NCI-H2196 (cell line): ENCODE measurements around the gene TAF4B.
"Not testable (repeated sequence)": the region's sequence is repeated elsewhere in the genome, so short reads cannot be mapped to it uniquely, and the experiment has no call there.

Source experiments
- DNase-seq: peaks from one replicate; lab custom pipeline; 2025; ENCODE audit not compliant: unreplicated experiment; lab: John Stamatoyannopoulos, UW

TAF4B gene

DNA sequence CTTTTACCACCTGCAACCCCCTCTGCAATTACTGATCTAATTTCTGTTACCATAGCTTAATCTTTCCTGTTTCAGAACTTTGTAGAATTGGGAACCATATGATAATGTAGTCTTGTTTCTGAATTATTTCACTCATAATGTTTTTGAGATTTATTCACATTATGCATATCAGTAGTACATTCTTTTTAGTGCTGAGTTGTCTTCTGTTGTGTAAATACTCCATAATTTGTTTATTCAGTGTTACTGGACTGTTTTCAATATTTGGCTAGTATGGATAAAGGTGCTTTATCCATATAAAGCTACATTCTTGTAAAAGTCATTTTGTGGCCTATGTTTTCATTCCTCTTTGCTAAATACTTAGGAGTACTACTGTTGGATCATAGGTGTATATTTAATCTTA, 152.5 kb downstream of the TAF4B start:
- DNase-seq: no peak

DNA sequence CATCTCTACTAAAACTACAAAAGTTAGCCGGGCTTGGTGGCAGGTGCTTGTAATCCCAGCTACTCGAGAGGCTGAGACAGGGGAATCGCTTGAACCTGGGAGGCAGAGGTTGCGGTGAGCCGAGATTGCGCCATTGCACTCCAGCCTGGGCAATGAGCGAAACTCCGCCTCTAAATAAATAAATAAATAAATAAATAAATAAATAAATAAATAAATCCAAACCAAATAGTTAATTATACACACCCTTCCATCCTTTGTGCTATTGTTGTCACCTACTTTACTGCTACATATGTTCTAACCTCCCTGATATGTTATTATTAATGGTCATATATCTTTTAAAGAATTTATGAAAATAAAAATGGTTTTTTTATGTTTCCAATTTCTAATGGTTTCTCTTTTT, 155.3 kb downstream of the TAF4B start:
- not testable (repeated sequence) for DNase-seq

DNA sequence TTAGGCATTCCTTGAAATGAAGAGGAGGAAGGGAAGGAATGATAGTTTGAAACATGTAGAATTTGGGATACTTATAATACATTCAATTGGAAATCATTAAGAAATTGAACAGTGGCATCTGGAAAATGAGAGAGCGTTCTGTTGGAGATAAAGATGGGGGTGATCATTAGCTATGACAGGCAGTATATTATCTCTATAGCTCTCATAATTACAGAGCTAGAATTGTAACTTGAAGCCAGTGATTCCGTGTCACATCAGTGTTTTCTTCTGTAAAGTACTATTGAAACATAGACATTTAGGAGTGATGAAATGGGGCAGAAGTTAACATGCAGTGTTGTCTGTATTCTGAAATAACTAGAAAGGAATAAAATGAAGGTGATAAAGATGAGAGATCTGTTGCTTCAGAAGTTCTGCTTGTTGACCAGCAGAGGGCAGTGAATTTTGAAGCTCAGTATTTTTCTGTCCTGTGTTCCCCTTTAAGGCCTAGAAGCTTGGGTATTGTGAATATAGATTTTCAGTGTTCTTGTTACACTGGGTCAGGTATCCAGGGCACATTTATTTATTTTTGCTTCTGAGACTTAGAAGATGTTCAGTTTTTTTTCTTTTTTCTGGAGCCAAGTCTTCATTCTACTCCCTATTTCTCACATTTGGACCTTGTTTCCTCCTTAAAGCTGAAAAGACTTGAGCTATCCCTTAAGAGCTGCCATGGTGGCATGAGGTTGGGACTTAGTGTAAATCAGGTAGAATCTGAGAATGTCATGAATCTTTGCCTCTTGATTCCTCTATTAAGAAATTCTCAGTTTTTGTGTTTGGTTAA, 157.4 kb downstream of the TAF4B start:
- DNase-seq: peak; percentile 46

DNA sequence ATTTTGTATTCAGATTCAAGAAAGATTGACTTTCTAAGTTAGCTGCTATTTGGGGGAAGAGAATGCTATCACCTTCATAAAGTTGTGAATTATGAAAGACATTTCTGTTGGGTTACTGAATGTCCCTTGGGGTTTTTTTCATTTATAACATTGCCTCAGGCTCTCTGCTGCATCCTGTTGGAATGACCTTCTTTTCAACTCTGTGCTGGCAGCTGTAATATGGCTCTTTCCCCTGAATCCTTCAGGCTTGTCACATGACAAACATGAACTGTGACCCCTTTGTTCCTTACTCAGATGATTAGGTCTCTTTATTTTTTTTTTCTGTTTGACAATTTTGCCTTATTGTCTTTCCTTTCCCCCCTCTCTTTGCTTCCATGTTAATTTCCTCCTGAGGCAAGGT, 159.8 kb downstream of the TAF4B start:
- DNase-seq: peak; percentile 14

DNA sequence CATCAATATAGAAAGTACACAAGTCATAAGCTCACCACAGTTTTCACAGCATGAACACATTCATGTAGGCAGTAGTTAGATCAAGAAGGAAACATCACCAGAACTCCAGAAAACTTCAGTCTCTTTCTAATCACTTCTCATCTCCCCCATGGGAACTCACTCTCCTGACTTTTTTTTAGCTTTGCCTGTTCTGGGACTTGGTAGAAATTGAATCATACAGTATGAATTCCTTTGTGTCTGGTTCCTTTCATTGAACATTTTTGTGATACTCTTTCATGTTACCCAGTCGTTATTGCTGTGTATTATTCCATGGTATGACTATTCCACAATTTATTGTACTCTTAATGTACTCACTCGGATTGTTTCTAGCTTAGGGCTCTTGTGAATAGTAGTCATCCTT, 160.2 kb downstream of the TAF4B start:
- DNase-seq: no peak

DNA sequence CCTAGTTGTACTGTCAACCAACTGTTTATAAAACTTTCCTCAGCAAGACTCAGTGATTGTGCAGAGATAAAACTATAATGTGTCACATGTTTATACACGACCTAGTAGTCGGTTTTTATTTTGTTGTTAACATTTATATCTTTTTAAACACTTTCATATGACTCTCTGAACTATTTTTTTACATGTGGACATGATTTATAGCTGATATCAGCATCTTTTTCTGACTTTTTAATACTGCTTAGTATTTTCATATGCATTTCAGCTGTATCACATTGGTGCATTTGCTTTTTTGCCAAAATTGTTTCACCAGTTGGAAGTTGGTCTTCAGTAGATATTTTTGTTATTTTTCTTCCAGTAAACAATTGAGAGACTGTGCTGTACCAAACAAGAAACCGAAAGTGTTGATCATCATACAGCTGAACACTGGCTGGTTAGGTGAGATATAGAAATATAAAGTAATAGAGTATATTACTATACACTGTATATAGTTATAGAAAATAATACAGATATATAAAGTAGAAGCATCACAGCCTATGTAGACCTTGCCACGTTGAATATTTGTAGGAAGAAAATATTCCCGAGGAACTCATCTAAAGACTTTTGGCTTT, 167.9 kb downstream of the TAF4B start:
- DNase-seq: no peak

DNA sequence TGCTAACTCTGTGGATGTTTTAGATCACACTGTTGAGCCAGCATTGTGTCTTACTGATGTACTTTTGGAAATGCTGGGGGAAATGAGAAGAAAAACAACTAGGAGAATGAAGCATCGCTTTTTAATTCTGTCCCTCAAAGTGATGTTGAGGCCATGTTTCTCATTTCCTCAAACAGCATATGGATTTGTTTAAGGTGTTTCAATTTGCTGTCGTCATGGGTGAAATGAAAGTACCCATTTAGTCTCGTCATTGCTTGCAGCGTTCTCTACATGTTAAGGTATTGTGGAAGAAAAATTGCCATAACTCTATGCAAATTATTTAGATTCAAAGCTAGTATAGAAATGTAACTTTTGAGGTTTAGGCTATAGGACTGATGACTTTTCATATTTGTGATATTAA, 170.8 kb downstream of the TAF4B start:
- no peak for DNase-seq

DNA sequence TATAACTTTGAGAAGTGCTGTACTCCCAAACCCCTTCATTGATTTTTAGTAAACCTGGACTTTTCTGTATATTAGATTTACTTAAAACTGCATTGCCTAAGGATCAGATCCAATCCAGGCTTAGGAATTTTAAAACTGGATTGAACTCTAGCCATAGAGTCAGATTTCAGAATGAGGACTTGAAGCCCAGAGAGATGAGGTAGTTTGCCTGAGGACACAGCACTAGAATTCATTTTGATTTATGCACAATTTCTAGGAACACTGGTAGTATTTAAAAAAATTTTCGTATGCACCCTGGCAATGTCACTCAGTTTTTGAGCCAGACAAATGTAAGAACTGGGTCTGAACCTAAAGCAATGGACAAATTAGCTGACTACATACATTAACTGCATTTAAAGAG, 177.2 kb downstream of the TAF4B start:
- DNase-seq: no peak

DNA sequence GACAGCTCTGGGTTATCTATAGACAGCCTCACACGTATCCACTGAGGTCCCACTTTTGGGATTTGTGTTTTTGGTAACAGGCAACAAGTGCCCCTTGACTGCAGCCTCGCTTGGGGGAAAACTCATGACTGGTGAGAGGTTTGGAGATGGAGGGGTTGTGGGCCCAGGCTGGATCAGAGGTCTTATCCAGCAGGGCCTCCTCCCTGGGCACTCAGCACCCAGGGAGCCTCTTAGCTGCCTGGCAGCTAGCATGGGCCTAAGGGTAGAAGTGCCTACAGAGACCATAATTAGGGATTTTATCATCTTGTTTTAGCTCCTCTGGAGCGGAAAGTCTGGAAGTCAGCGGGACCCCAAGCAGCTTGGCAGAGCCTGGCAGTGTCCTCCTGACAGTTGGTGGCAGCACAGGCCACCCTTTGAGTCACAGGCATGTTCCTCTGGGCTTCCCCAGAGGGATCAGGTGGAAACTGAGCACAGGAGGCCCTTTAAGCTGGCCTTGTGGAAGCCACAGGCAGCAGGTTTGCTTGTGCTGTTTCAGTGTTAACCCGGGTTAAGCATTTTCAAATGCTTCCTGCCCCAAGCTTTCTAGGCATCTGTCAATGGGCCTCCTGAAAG, 179.1 kb downstream of the TAF4B start:
- DNase-seq: peak; percentile 51

DNA sequence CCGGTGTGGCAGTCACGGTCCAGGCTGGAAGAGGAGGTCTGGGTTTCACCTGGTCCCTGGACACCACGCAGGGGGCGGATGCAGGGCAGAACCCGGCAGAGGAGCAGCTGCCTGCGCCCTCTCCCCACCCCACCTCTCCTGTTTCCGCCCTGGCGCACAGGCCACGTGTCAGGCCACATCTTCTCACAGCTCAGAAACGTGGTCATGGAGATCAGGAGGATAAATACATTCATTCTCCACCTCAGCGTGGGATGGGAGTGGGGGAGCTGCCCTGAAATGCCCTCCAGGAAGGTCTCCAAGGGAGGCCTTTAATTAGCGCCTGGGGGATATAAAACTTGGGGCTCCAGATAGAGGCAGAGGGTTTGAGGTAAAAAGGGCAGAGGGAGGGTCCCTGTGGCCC, 180.1 kb downstream of the TAF4B start:
- DNase-seq: no peak

DNA sequence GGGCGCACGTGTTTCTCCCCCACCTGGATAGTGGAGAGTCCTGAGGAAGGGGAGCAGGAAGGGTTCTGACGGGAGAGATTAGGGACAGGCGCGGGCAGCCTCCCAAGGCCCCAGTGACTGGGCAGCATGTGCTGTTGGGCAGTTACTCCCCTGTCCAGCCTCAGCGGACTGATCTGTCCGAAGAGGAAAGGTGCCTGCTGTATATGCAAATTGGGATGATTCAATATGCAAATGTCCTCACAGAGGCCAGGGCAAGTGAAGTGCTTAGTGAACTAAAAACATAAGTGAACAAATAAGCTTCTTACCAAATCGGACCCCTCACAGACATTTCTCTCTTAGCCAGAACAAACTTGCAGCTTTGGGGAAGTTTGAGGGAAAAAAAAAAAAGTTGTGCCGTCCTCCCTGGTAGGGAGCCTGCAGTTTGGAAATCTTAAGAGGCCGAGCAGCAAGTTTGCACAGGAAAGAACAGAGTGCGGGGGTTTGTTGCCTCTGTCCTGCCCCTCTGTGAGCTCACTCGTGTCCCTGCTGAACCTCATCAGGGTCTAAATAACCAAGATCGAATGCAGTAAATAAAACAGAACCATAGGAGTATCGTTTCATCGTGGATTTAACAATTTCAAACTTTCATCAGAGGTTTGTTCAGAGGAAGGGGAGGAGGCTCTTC, 180.7 kb downstream of the TAF4B start:
- no peak for DNase-seq

DNA sequence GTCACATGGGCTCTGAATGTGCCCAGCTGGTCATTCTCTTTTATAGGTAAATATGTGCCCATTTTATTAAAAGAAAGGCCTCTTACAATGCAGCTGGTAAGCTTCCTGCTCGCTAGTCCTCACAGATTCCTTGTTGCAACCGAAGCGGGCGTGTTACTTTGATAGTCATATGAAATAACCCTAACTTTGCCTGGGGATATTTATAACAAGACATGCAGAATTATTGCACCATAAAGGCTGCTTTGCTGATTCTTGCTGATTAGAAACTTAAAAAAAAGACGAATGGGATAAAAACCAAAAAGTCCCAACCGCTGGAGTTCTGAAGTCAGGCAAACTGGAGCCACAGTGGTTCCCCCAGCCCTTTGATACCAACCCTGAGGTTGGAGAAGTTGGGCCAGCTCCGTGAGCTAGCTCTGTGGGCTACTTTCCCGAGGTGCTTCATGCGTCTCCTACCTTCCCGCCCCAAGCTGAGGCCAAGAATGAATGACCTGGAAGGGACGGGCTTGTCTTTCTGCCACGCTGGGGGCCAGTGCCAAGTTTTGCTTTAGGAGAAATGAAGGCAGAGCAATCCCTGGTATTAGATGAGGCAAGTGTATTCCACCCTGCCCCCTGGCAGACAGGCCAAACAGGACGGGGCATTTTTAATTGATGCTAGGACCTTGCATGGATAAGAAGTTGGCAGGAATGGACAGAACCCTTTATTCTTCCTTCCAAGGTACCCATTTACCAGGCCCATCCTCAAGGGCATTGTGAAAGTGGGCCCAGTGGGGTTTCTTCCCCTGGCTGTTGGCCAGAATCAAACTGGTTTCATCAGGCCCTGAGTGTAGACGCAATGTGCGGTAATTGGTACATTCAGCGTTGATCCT, 181.7 kb downstream of the TAF4B start:
- no peak for DNase-seq

DNA sequence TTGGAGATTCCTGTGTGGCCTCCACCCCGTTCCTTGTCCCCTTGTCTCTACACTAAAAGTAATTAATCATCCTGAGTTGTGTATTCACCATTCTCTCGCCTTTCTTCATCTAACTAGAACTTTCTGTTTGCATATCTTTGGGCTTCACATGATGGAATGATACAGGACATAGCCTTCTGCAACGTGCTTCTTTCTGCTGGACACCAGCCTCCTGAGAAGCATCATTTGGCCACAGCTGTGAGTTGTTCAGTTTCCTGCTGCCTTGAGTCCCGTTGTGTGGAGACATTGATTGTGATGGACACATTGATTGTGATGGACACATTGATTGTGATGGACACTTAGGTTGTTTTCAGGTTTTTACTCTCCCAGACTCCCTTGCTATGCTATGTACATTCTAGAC, 182.8 kb downstream of the TAF4B start:
- DNase-seq: no peak

DNA sequence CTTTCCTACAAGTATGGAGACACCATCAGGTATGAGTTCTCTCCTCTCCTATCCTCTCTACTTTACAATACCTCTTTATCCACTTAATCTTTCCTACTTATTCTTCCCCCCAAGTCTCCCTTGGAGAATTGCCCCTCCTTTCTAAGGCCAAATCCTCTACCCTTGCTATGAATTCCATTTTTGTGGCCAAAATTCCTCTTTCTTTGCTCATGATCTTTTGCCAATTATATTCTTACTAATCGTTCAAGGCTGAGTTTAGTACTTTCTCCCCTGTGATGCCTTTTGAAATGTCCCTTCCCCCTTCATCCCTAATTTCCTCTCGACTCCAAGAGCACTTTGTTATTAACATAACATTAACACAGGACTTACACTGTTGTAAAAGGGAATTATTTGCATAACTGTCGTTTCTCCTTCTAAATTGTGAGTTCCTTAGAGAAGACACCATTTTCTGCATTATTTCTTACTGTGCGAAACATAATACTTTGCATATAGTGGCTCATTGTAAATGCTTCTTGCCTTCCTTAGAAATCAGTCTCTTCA, 188.7 kb downstream of the TAF4B start:
- DNase-seq: no peak

DNA sequence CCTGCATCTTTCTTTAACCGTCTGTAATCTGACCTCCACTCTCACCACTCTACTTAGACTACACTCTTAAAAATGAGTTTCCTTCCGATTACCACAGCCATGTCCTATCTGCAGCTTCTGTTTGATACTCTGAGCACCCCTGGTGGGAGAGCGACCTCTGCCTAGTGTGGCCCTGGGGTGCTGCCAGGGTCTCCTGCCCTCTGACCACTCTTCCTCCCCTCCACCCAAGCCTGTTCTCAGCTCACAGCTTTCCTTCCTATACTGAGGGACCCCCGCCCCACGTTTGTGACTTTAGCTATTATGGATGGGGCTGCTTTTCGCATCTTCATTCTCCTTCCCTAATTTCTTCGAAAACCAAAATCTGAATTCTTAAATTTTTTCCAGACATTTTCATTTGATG, 189.4 kb downstream of the TAF4B start:
- DNase-seq: no peak

DNA sequence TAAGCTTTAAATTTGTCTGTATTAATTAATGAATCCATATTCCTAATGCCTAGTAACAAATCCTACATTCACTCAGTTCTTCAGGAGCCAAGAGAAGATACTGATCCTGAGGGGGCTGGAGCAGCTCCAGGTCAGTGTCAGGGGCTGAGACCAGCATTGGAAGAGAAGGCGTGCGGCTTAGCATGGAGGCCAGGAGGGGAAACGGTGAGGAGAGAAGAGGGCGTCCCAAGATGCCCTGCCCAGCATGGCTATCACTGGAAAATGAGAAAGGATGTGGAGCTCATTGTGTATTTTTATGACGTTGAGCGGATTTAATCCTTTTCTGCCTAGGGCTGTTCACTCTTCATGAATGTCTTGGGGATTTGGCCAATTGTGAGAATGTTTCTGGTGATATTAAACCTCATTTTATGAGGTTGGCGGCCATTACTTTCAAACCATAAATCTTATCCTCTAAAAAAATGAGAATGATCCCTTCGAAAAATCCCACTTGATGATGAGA, 190.5 kb downstream of the TAF4B start:
- DNase-seq: no peak

DNA sequence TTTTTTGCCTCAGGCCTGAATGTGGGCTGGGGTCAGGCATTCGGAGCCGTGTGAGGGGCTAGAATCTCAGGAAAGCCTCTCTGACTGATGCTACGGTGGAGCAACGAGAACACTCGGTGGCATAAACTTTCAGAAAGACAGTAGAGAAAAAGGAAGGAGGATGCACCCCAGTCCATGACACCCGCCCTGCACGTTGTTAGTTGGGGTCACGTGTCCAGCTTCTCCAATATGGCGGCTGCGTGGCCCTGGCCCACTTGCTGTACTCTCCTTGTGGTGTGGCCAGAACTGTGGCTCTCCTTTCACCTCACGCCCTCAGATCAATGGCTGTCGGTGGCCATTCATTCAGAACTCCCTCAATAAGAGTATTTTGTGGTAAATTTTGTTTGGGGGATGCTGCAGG, 190.9 kb downstream of the TAF4B start:
- no peak for DNase-seq

DNA sequence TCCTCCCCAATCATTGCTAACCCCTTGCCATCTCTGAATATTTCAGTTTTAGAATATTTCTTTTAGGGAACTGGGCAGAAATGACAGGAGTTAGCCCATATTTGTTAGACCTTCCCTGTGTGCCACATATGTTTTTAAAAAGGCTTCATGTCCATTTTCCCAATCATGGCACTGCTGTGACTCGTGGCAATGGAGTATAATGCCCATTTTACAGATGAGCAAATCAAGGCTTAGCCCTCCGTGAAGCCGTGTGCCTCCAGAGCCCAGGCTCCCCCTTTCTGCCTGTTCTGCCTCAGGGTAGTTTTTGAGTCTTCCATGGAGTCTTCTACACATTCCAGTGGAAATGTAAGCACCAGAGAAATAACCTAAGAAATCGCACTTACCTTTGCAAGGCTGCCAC, 192.0 kb downstream of the TAF4B start:
- no peak for DNase-seq

DNA sequence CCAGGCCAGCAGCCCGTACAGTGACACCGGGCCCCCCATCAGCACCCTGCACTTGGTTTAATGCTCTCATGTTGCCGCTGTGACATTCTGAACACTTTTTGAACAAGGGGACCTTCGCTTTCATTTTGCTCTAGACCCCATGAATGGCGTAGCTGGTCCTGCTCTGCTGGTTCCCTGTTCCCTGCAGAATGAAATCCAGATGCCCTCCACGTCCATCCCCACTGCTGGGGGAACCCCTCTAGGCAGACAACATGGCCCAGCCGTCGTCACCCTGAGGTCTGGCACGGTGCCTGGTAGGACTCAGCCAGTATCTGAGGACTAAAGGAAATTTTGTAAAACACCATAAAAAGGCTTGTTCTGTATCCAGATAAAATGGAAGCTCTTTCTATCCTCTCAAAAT, 193.5 kb downstream of the TAF4B start:
- DNase-seq: no peak

DNA sequence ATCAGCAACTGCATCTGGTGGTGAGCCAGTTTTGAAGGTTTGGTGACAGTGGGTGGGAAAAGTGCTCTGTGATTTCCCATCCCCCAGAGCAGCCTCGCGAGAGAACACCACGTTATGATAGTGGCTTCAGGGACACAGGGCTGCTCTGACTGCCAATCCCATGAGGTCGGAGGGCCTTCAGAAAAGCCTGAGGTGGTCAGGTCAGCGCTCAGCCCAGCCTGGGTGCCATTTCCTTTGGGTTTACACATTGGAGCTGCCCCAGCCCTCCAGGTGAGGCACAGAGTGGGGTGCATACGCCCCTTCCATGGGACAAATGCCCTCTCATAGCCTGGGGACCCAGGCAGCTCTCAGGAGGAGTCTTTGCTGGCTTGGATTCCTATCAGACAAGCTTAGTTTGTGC, 195.3 kb downstream of the TAF4B start:
- no peak for DNase-seq

DNA sequence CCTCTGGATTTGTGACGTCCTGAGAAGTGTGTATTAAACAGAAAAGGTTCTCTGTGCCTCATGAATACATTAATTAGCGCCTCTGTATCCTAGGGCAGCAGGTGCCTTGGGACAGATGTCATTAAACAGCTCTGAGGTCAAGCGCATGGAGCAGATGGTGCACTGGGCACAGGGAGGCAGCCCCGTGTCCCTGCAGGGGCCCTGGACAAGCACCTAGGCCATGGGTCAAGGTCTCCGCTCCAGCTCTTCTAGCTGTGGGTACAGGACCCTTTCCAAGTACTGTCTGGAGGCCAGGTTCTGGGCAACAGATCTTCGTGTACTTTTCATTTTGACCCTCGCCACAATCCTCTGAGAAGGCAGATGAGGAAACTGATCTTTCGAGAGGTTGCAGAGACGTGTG, 195.7 kb downstream of the TAF4B start:
- DNase-seq: peak; percentile 54
